ENCODE measurements around the gene DSCAM.
"Not testable (repeated sequence)": the region's sequence is repeated elsewhere in the genome, so short reads cannot be mapped to it uniquely, and the experiment has no call there.

Gene DSCAM

GRCh38 chr21:40846587-40847411 lies at the start of gene DSCAM:
Gene DSCAM, minus strand, starts transcription at chr21:40847158. Its CDS starts 497 bp downstream, at chr21:40846661.
- DNase-seq (ENCODE audit: low read depth), result no peak
- TF ChIP-seq CTCF (IDR thresholded peaks at IDR 0.05; ENCODE audit: low read length, missing control alignments), result no peak
- H3K4me3 ChIP-seq (replicated peaks; ENCODE audit: low read depth, low read length), result no peak within 1 kb of the TSS

- not testable (repeated sequence) for DNase-seq (ENCODE audit: low read depth); H3K4me3 ChIP-seq (replicated peaks; ENCODE audit: low read depth, low read length)
These were observed 48.7 kb upstream of the DSCAM start for GRCh38 chr21:40895697-40896096.

- no peak overlapping the region for H3K4me3 ChIP-seq (replicated peaks; ENCODE audit: low read depth, low read length)
- no peak for TF ChIP-seq CTCF (IDR thresholded peaks at IDR 0.05; ENCODE audit: low read length, missing control alignments)
- no peak for DNase-seq (ENCODE audit: low read depth)
These were observed 40.0 kb upstream of the DSCAM start for GRCh38 chr21:40886931-40887330.

- no peak for TF ChIP-seq CTCF (IDR thresholded peaks at IDR 0.05; ENCODE audit: low read length, missing control alignments)
- no peak overlapping the region for H3K4me3 ChIP-seq (replicated peaks; ENCODE audit: low read depth, low read length)
- no peak for DNase-seq (ENCODE audit: low read depth)
These were observed 39.0 kb upstream of the DSCAM start for GRCh38 chr21:40886006-40886405.

- no peak for TF ChIP-seq CTCF (IDR thresholded peaks at IDR 0.05; ENCODE audit: low read length, missing control alignments)
- H3K4me3 ChIP-seq (replicated peaks; ENCODE audit: low read depth, low read length), result no peak overlapping the region
- DNase-seq (ENCODE audit: low read depth), result no peak
These were observed 35.4 kb upstream of the DSCAM start for GRCh38 chr21:40882192-40882915.

GRCh38 chr21:40881767-40882166 lies 34.8 kb upstream of the DSCAM start:
- no peak overlapping the region for H3K4me3 ChIP-seq (replicated peaks; ENCODE audit: low read depth, low read length)
- TF ChIP-seq CTCF (IDR thresholded peaks at IDR 0.05; ENCODE audit: low read length, missing control alignments), result no peak
- no peak for DNase-seq (ENCODE audit: low read depth)

- H3K4me3 ChIP-seq (replicated peaks; ENCODE audit: low read depth, low read length), result no peak overlapping the region
- no peak for DNase-seq (ENCODE audit: low read depth)
- no peak for TF ChIP-seq CTCF (IDR thresholded peaks at IDR 0.05; ENCODE audit: low read length, missing control alignments)
These were observed 24.1 kb upstream of the DSCAM start for GRCh38 chr21:40871099-40871498.
